Tibial artery (tissue), 4 donors: Measurements from ENCODE around the gene SLC39A11.

Source experiments
- DNase-seq, 2 donors: peaks; one replicate each; pipeline ENCODE4 v3.0.0-alpha.2; 2019
- H3K27ac ChIP-seq, 2 donors: fragments of 200-600 bp; sonication (generic) in 1 of 2; 1 replicate in 1 of 2; 2 replicates in 1 of 2; pipeline ENCODE4 v1.5.1; 2018 to 2019; ENCODE audit warnings: mild to moderate bottlenecking in 1 of 2
- H3K27me3 ChIP-seq, 2 donors: fragments of 200-600 bp; sonication (generic) in 1 of 2; one replicate each; pipeline versions ENCODE4 v1.5.1 to v1.6.0; 2016 to 2019
- H3K36me3 ChIP-seq, 3 donors: fragments of 200-600 bp; sonication (generic) in 2 of 3; one replicate each; pipeline ENCODE4 v1.5.1; 2016 to 2019; ENCODE audit warnings: mild to moderate bottlenecking in 2 of 3
- H3K4me1 ChIP-seq, 4 donors: fragments of 200-600 bp; sonication (generic) in 2 of 4; 1 replicate in 3 of 4; 2 replicates in 1 of 4; pipeline ENCODE4 v1.5.1; 2016 to 2019
- H3K4me3 ChIP-seq, 2 donors: fragments of 200-600 bp; sonication (generic) in 1 of 2; 1 replicate in 1 of 2; 2 replicates in 1 of 2; pipeline ENCODE4 v1.5.1; 2018 to 2019; ENCODE audit warnings: mild to moderate bottlenecking in 2 of 2
- H3K9me3 ChIP-seq, 3 donors: fragments of 200-600 bp; sonication (generic) in 1 of 3; one replicate each; pipeline ENCODE4 v1.5.1; 2016 to 2019
- intact Hi-C: fragments of 100-400 bp; cut with DNase I; formaldehyde crosslinking; loops from one replicate; pipeline ENCODE4 v1.15.0; 2023; ENCODE audit warnings: low total_unique reads
- TF ChIP-seq, protein P1 (sequence below), 2 experiments: fragments of 200-600 bp in 1 of 2; fragments of 450-650 bp in 1 of 2; IDR thresholded peaks; one replicate each; pipeline ENCODE4 v1.5.1; 2017 to 2019; ENCODE audit warnings: antibody characterized with exemption in 2 of 2, mild to moderate bottlenecking in 1 of 2, moderate library complexity in 1 of 2

SLC39A11 gene

DNA sequence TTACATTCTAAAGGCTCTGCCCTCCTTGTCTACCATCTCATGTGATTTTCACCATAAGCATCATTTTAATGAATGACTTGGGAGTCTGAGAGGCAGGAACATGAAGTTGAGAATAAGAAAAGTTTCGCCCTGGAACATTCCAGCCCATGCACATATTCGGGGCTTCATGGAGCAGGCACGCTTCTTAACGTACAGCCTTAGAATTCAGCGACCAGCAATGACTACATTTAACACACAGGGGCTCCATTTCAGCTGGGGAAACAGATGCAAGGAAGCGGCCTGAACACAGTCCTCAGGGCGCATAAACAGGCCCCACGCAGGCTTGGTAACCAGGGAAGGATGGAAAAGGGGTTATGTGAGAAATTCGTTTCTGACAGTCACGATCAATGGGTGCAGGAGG is 357.4 kb downstream of the SLC39A11 start:
- Histone ChIP-seq H3K36me3 (peaks cover 8 to 17% (median 12%) of the 10 kb centered on the region in 3 donors), H3K4me3 (no peak overlapping the region), H3K4me1 (no peaks in the 10 kb centered on the region), H3K9me3 (no peaks in the 10 kb centered on the region), H3K27ac (no peak overlapping the region), H3K27me3 (no peaks in the 10 kb centered on the region)
- no peak for DNase-seq
- intact Hi-C loops = no loop called here
- TF ChIP-seq, protein P1, sequence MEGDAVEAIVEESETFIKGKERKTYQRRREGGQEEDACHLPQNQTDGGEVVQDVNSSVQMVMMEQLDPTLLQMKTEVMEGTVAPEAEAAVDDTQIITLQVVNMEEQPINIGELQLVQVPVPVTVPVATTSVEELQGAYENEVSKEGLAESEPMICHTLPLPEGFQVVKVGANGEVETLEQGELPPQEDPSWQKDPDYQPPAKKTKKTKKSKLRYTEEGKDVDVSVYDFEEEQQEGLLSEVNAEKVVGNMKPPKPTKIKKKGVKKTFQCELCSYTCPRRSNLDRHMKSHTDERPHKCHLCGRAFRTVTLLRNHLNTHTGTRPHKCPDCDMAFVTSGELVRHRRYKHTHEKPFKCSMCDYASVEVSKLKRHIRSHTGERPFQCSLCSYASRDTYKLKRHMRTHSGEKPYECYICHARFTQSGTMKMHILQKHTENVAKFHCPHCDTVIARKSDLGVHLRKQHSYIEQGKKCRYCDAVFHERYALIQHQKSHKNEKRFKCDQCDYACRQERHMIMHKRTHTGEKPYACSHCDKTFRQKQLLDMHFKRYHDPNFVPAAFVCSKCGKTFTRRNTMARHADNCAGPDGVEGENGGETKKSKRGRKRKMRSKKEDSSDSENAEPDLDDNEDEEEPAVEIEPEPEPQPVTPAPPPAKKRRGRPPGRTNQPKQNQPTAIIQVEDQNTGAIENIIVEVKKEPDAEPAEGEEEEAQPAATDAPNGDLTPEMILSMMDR (IDR thresholded peaks at IDR 0.05) = no peak

DNA sequence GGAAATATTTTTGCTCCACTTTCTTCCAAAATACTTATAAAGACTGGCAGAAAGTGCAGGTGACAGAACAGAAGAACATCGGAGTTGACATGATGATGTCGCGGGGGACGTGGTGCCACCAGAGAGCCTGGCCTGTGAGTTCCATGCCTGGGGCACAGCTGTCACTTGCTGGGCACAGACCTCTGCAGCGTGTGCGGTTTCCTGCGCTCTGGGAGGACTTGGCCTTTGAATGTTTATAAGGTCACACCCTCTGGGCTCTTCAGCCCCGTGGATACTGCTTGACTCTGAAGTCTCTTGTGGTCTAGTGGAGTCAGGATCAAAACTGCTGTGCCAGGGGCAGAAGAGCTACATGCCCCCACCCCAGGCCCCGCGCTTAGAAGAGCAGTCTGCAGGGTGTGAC is 357.9 kb downstream of the SLC39A11 start:
- Histone ChIP-seq H3K27me3 (no peaks in the 10 kb centered on the region), H3K36me3 (peaks cover 8 to 17% (median 12%) of the 10 kb centered on the region in 3 donors), H3K4me3 (no peak overlapping the region), H3K27ac (no peak overlapping the region), H3K4me1 (no peaks in the 10 kb centered on the region), H3K9me3 (no peaks in the 10 kb centered on the region)
- DNase-seq = no peak
- TF ChIP-seq, protein P1 (IDR thresholded peaks at IDR 0.05) = no peak
- intact Hi-C loops = no loop called here

DNA sequence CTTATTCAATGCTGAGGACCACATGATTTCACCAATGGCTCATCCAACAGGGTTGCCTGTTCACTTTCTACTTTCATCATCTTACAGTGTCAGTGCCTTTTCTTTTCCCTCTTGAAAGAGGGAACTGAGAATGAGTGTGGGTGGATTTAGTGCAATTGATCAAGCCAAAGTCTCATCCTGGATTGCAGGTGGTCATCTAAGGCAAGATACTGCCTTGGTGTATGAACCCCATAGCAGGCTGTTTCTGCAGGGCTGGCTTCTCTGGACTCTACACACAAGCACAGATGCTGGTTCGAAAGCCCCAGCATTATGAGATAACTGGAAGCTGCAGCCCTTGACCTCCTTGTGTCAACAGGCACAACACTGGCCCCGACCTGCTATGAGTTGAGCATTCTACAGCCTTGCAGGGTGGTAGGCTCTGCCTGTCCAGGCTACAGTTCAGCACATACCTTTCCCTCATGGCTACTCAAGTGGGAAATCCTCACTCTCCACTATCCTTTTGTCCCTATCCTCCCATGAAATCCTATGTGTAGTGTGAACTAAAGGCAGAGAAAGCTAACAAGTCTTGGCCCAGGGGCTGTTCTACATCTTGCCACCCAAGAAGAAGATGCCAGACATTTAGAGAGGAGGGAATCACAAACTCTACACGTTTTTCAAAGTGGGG is 358.7 kb downstream of the SLC39A11 start:
- H3K27ac ChIP-seq = no peak overlapping the region
- H3K4me3 ChIP-seq = no peak overlapping the region
- DNase-seq = no peak
- peaks cover 8 to 17% (median 12%) of the 10 kb centered on the region in 3 donors for H3K36me3 ChIP-seq
- TF ChIP-seq, protein P1 (IDR thresholded peaks at IDR 0.05) = no peak
- no peaks in the 10 kb centered on the region for H3K27me3 ChIP-seq
- no peaks in the 10 kb centered on the region for H3K4me1 ChIP-seq
- H3K9me3 ChIP-seq = no peaks in the 10 kb centered on the region
- intact Hi-C loops = no loop called here

DNA sequence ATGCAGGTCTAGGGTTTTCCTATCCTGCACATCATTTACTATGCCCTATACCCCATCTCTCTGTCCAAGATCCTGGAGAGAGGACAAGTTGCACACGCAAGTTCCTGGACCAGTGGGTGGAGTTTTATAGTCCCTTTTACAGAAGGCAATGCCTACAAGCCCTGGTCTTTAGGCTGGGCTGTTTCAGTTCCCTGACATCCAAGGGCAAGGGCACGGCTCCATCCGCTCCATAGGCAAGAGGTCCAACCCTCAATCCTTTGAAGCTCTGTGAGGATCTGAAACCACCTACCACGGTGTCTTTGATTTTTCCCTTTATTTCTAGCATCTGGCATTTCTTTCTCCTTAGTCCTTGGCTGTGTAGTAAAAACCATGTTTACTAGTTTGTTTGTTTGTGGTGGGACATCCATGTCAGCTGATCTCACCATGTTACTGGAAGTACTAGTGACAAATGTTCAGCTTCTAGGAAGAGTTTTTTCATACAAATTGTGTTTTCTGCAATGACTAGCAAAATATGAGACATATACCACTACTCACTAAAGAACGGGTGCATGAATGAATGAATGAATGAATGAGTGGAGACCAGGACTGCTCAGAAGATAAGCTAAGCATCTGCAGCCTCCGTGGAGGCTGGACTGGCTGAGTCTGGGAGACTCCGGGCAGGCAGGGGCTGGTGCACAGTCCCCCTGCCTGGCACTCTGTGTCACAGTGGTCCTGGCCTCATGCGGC is 359.4 kb downstream of the SLC39A11 start:
- Histone ChIP-seq H3K4me1 (no peaks in the 10 kb centered on the region), H3K36me3 (peaks cover 6 to 17% (median 8%) of the 10 kb centered on the region in 3 donors), H3K9me3 (no peaks in the 10 kb centered on the region), H3K27ac (no peak overlapping the region), H3K27me3 (no peaks in the 10 kb centered on the region), H3K4me3 (no peak overlapping the region)
- intact Hi-C loops = no loop called here
- DNase-seq = no peak
- TF ChIP-seq, protein P1 (IDR thresholded peaks at IDR 0.05) = no peak

DNA sequence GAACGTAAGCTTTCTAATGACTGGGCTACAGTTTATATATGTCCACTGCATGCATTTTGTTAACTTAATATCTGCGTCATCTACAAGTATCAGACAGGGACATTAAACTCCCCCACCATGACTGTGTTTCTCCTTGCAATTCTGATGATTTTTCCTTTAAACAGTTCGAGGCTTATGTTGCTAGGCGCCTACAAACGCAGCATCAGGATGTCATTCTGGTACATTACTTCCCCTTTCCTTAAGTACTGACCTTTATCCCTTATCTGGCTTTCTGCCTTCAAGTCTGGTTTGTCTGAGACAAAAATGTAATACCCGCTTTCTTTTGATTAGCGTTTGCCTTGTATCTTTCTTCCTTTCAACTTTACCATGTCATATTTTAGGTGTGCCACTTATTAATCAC is 362.4 kb downstream of the SLC39A11 start:
- Histone ChIP-seq H3K36me3 (peaks cover 0 to 1% (median under 1%) of the 10 kb centered on the region in 3 donors), H3K27ac (no peak overlapping the region), H3K4me3 (no peak overlapping the region), H3K9me3 (no peaks in the 10 kb centered on the region), H3K27me3 (no peaks in the 10 kb centered on the region), H3K4me1 (no peaks in the 10 kb centered on the region)
- TF ChIP-seq, protein P1 (IDR thresholded peaks at IDR 0.05) = no peak
- intact Hi-C loops = no loop called here
- no peak for DNase-seq
